CD4-positive, alpha-beta T cell treated with Interleukin-12 subunit alpha and Interleukin-12 subunit beta, for 1 hour (primary cell): ENCODE measurements around the gene CEP131.
A peak's percentile ranks its signal among the peaks of the same experiment; 100 is the strongest.

Experiments
- DNase-seq: peaks from one replicate; pipeline ENCODE4 v3.0.0-alpha.2; 2020

CEP131 gene

DNA sequence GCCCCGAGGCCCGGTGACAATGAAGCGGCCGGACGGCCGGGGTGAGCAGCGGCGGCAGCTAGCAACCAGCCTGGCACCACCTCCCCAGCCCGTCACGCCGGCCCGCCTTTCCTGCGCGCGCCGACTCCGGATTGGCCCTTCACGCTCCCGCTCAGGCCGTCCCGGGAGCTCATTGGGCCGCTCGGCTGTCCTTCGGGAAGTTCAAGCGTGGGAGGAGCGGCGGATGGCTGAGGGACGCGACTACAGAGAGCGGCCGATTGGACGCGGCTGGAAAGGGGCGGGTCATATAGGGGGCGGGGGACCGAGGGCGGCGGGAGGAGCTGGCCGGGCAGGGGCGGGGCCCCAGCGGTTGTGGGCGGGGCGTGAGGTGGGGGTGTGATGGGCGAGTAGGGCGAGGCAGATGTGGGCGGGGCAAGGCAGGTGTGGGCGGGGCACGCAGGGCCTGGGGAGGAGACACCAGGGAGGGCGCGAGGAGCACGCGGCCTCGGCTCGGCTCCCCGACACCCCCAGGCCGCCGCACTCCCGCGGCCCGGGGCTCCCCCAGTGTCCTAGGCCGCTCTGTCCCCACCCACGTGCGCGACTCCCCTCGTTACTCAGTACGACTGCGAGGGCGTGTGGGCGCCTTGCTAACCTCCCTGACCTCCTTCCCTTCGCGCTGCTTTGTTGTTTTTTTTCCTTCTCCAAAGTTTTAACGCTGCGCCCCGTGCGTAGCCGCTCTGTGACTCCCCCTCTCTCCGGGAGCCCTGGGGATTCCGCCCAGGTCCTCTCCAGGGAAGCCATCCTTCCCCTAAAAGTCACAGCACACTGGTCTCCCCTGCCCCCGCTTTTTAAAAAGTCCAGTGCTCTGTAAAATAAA lies at the start of gene CEP131:
CEP131 (minus strand) TSS at position 60 of the 856 bp plus-strand sequence. CDS start 2,909 bp downstream, outside the sequence.
- DNase-seq = peak; percentile 99

DNA sequence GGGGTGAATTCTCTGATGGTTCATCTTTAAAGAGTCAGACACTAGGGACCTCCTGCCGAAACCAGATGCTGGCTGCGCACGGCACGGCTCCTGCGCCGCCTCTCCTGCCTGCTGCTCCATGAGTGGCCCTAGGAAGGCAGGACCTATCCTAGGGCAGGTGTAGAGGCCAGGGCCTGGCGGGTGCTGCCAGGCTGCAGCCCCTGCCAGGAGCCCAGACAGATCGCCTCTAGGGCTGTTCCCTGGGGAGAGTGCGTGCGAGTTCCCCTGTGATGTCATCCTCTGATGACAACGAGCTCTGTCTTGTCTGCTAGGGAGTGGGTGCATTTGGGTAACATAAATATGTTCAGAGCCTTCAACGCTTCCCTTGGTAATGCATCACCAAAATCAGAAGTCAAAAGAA lies 48.5 kb upstream of the CEP131 start:
- DNase-seq = no peak

DNA sequence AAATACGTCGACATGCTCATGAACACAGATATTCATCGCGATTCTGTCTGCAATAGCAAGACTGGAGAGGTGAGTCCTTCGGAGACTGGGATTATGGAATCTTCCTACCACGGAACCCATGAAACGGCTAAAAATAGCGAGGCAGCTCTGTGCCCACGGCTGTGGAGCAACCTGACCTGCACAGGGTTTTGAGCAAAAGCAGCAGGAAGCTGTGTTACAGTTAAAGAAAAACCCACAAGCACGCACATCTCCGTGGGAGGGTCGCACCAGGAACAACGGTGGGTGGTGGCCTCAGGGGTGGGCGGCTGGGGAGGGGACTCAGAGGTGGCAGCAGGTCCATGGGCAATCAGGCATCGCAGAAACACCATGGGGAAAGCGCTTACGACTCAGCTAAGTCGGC lies 47.5 kb upstream of the CEP131 start:
- no peak for DNase-seq

DNA sequence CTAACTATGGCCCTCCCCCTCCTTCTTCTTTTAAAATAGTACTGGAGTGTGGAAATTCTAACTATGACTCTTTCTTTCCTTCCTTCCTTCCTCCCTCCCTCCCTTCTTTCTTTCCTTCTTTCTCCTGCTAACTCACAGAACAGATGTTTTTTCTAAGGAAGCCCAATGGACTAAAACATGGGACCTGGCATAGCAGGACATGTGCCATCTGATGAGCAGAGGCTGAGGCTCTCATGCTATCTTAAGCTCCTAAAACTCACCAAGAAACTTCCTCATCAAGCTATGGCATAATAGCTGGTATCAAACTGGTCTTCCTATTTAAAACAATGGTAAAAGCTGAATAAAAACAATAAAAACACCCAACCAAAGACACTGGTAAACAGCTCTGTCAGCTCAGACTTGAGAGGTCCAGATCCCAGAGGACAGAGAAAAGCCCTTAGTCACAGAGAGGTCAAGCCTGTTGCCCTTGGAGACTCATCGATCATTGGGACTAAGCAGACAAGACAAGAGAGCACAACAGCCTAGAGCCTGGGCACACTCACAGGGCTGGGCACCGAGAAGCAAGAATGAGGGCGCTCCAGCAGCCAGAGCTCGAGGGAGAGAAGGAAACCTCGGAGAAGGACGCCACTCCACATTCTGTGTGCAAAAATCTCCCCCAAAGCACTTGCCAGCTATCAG lies 44.8 kb upstream of the CEP131 start:
- DNase-seq = no peak

DNA sequence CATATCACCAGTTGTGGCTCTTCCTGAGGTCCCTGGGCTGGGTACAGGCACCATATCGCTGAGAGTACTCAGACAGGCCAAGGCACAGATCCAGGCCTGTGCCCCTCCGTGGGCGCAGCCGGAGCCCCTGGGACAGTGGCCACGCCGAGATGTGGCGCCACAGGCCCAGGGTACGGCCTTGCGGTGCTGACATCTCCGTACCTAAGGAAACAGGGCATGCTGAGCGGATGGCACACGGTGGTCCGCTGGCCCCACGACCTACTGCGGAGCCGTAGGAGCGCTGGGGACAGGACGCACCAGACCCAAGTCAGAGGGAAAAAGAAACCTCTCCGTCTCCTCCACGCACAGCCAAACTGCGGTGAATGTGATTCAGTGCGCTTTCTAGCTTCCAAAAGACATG lies 42.8 kb upstream of the CEP131 start:
- no peak for DNase-seq

DNA sequence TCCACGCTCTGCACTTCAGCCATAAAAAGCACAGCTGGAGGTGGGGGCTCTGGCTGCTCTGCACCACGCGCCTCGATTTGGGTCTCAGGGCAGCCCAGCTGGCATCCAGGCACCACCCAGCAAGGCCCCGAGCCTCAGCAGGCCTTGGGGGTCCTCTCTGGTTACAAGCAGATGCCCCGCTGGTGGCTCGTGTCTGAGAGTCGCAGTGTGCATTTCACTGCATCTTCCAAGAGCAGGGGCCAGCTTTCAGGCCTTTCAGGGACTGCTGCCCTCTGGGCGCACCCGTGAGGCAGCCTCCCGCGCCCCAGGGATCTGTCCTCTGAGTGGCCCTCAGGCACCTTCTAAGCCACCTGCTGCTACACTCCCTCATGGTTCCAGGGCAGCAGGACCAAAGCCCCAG lies 41.9 kb upstream of the CEP131 start:
- no peak for DNase-seq

DNA sequence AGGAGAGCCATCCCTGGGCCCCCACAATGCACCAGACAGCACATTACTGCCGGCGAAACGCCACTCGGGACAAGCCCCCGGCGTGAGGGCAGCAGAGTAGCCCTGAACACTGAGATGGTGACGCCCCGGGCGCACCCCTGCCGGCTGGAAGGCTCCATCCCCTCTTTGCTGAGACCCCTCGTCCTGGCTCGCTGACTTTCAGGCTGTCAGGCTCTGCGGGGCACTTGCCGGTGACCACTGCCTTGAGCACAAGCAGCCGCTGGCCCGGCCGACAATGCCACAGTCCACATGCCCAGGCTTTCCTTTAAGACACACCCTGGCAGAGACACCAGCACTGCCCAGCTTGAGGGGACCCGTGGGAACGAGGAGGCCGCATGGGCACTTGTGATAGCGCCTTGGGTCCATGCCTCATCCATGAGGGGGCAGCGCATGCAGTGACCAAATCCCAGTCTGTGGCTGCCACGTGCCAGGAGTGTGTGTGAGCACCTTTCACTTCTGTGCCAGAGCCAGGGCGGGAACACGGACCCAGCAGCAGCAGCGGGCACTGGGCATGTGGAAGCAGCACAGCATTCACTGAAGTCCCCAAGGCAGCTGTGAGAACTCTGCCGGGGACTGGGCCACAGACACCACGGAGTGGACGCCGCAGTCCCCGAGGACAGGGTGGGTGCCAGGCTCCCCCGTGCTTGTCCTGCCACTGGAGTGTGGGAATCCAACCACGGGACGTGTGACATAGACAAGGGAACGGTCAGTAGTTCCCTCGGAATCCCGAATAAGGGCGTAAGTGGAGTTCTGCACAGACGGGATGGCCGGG lies 40.8 kb upstream of the CEP131 start:
- no peak for DNase-seq

DNA sequence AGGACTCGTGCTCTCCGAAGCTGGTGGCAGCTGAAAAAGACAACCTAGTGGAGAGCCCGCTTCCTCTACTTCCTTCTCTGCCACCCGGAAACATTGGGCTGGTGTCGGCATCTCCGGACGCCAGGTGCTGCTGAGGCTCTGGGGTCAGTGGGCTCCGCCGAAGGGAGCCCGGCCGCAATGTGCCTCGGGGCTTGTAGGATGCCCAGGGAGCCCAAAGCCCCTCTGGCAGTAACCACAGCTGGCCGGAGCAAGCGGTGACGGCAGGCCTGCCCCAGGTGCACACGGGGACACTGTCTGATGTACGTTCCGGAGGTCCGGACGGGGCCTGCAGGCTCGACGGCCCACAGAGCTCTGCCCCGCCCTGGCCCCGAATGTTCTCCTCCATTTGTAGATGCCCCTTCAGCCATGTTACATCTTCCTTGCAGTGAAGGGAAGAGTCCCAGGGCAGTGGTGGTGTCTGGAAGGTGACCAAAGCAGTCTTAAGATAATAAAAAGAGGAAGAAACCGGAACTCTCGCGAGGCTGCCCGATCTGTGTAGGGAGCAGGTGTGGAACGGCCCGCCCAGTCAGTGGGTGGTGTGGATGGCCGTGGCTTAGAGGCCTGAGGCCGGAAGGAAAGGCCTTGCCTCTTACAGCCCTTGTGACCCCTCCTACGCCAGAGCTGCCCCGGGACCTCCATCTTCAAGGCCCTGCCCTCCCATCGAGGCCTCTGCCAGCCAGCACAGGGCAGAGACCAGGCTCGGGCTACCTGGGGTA lies 39.0 kb upstream of the CEP131 start:
- no peak for DNase-seq

DNA sequence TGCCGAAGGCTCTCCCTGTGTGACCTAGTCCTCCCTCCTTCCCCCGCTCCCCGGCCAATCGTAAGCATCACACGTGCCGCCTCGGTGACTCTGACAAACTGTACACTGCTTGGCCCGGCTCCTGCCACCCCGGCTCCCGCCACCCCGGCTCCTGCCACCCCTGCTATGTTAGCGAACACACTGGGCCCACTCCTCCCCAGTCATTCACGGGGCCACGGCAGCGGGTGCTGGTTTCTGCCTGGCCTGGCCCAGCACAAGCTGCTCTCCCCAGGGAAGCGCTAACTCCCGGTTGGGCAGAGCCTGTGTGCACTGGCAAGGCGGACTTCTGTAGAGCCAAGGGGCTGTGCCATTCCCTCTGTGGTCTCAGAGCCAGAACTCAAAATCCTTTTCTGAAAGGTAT lies 38.3 kb upstream of the CEP131 start:
- no peak for DNase-seq

DNA sequence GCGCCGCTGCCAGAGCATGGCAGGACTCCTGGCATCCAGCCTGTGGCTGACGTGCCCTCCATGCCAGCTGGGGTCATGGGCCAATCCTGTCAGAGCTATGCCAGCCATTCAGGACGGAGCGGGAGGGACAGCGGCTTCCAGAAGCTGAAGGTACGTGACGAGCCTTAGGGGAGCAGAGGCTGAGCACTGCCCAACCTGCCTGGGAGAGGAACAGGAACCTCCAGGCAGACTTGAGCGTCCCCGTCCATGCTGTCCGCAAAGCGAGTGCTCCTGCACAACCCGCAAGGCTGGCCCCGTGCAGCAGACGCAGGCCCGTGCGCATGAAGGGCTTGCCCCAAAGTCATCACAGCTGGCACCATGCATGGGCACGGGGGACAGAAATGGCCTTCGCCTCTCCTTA lies 37.9 kb upstream of the CEP131 start:
- DNase-seq = no peak

DNA sequence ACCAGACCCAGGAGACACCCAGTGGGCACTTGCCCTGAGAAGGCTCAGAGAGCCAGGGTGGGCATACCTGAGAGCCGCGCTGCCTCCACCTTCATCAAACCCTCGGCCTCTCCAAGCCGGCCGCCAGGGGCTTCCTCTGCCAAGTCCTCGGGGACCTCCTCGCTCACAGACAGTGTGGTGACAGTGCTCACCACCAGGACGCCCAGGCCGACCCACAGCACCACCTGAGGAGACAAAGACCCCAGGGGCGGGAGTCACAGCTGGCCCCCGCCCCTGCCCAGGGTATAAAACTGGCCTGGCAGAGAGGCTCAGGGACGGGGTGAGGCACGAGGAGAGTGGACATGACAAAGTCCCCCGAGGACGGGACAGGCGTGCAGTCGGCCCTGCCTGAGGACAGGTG lies 37.4 kb upstream of the CEP131 start:
- no peak for DNase-seq

DNA sequence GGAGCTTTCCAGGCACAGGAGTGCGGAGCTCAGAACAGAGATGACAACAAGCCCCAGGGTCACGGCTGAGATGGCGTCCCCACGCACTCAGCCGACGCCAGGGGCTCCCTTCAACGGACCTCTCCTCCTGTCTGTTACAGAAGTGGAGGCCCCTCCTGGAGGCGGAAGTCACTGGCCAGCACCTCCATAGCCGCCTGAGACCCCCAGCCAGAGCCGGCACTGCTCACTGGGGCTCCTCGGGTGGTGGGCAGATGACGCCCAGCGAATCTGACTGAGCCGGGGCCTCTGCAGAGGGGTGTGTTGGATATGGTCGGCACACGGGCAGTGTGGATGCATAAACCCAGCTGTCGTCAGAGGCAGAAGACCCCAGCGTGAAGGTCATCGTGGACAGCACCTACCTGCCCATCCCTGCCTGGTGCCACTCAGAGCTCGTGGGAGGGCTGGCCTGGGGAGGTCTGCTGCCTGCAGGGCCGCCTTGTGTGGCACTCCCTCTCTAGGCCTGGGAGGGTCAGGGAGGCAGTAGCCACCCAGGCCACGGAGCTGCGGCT lies 36.4 kb upstream of the CEP131 start:
- no peak for DNase-seq

DNA sequence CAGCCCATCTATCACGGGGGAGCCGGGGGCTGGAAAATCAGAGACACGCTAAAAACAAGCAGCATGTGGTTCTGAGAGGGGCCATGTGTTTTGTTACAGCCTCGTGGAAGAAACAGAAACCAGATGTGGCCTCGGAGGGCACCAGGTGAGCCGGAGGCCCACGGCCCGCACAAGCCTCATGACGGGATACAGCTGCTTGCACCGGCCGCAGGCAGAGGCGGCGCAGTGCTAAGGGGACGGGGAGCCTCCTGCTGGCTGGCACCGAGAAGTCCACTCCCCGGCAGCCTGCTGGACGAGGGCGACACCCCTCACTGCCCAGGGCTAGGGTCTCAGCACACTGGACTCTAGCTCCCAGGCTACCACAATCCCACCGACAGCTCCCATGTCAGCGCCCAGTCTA lies 35.5 kb upstream of the CEP131 start:
- no peak for DNase-seq

DNA sequence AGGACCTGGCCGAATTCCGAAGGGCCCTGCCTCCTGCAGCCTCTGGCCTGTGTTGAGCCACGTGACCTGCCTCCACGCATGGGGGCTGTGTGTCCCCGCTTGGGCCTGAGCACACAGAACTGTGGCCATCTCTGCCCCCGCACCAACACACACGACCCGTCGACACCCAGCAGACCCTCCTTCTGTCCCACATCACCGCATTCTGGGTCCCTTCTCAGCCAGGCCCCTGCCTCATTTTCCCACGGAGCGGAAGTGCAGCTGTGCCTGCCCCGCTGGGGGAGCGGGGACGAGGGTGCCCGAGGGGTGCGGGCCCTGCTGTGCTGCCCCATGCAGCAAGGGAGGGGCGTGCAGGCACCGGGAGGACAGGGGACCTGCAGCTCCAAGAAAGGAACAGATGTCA lies 34.8 kb upstream of the CEP131 start:
- DNase-seq = no peak

DNA sequence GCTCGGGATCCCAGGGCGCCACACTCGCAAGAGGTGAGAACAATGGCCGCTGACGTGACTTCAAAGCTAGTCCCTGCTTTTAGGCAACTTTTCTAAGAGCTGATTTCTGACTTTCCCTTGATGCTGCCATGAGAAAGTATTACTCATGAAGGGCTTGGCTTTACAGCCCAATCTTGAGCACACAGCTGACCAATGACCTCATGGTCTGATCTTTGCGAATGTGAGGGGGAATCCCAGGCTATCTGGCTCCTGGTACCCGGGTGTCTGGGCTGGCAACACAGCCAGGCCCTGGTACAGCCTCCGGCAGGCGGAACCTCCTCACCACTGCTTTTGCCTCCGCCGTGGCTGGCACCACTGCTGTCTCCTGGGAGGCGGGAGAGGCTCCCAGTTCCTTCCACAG lies 33.9 kb upstream of the CEP131 start:
- no peak for DNase-seq

DNA sequence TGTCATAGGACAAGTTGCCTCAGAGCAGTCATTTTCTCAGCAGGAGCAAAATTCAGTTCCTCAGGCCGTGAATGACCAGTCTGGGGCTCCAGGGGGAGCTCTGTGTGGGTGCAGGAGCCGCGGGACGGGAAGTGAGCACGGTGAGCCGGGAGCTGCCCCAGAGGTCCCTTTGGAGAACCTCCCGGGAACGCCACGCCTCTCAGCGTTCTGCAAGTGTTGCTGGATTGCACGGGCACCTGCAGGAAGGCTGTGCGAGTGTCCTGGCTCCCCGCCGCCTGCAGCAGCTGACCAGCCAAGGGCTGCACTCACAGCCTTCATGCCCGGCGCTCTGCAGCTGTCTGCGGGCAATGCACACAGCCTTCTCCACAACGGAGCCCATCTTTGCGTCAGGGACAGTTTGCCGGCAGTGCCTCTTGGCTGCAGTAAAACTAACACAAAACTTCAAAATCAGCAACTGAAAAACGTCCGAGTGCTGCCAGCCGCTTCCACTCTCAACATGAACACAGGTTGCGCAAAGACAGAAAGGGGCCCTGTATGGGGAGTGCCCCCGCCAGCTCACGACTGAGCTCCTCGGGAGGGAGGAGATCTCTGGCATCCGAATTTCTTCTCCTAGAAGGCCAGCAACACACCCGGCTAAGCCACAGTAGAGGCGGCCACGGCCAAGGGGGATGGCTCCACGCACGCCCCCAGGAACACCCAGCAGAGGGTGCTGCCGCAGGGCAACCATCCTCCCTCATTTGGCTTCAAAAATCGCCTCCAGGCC lies 32.4 kb upstream of the CEP131 start:
- no peak for DNase-seq

DNA sequence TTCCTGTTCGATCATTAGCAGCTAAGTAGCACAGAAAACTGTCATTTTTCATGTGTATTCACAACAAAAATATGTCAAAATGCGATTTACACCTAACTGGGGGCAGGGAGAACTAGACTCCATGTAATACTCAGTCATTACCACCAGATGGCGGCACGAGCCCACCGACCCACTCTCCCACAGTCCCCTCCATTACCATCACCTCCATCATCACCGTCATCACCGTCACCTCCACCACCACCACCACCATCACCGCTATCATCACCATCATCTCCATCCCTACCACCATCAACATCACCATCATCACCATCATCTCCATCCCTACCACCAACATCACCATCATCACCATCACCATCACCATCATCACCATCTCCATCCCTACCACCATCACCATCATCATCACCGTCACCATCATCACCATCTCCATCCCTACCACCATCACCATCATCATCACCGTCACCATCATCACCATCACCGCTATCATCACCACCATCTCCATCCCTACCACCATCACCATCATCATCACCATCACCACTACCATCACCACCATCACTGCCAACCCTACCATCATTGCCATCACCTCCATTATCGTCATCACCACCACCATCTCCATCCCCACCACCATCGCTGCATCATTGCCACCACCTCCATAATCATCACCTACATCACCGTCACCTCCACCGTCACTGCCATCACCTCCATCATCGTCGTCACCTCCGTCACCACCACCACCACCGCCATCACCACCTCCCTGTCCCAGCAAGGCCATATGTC lies 30.8 kb upstream of the CEP131 start:
- DNase-seq = peak; percentile 75

DNA sequence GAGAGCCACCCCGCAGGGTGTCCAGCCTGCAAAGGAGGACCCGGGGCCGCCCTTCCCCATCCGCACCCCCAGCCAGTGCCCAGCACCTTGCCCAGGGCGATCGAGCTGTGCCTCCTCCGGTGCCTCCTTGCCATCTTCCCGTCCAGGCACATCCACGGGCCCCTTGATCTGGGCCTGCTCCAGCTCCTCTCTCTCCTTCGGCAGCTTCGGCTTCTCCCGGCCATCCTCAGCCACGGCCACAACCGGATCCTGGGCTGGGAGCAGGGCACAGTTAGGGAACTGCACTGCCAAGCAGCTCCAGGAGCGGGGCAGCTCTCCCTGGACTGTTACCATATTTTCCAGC lies 30.2 kb upstream of the CEP131 start:
- no peak for DNase-seq

DNA sequence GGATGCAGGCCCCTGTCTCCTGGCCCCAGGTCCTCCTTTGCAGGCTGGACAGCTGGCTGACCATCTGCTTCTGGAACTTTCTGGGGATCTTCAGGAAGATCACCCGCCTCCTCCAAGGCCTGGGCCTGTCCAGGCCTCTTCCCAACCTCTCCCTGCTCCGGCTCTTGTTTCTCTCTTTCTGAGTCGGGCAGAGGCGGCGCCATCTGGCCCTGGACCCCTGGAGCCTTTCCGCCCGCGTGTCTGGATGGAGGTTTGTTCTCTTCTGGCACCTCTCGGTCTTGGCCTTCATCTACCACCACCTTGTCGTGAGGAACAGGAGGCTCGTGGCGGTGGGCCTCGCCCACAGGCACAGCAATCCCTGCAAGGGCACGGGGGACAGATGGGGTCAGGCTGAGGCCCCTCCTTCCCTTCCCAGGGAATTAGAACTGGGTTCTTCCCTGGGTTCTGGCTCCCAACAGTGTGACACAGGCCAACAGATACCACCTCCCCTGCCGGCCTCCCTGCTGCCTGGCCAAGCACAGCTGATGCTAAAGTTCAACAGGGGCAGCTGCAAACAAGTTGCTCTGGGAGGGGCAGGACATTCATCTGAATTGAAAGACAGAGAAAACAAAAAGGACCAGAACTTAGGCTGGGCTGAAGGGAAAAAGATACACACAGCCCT lies 29.7 kb upstream of the CEP131 start:
- no peak for DNase-seq

DNA sequence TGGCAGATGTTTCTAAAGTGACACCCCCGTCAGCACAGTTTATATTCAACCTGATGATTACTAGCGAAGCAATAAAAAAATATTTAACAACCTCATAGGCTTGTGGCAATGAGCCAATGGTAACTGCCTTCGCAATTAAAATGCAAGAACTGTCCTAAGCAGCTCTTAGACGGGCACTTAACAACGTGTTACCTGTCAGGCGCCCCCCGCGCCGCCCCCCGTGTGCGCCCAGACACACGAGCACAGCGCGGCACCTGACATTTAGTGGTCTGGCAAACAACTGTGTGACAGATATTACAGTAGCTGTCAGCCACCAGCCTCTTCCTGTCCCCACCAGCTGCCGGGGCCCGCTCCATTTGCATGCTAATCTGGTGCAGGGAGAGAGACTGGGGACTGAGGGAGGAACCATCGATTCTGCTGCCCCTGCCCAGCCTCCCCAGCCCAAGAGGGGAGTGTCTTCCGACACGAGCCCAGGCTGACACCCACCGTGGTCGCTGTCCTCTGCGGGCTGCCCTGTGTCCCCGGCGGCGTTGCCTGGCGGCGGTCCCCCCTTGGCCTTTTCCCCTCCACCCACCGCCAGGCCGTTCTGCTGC lies 29.0 kb upstream of the CEP131 start:
- DNase-seq = peak; percentile 18
